HG03575 (cell line): Measurements from ENCODE around the gene DDX55.
"Not testable (repeated sequence)": the region's sequence is repeated elsewhere in the genome, so short reads cannot be mapped to it uniquely, and the experiment has no call there.

Experiments used
- ATAC-seq: cut with Tn5 transposase; IDR thresholded peaks from one replicate; pipeline ENCODE4 v1.9.1; 2021; ENCODE audit not compliant: unreplicated experiment, insufficient number of reproducible peaks, low FRiP score; ENCODE audit errors: extremely low read depth

Gene DDX55, protein sequence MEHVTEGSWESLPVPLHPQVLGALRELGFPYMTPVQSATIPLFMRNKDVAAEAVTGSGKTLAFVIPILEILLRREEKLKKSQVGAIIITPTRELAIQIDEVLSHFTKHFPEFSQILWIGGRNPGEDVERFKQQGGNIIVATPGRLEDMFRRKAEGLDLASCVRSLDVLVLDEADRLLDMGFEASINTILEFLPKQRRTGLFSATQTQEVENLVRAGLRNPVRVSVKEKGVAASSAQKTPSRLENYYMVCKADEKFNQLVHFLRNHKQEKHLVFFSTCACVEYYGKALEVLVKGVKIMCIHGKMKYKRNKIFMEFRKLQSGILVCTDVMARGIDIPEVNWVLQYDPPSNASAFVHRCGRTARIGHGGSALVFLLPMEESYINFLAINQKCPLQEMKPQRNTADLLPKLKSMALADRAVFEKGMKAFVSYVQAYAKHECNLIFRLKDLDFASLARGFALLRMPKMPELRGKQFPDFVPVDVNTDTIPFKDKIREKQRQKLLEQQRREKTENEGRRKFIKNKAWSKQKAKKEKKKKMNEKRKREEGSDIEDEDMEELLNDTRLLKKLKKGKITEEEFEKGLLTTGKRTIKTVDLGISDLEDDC

DNA sequence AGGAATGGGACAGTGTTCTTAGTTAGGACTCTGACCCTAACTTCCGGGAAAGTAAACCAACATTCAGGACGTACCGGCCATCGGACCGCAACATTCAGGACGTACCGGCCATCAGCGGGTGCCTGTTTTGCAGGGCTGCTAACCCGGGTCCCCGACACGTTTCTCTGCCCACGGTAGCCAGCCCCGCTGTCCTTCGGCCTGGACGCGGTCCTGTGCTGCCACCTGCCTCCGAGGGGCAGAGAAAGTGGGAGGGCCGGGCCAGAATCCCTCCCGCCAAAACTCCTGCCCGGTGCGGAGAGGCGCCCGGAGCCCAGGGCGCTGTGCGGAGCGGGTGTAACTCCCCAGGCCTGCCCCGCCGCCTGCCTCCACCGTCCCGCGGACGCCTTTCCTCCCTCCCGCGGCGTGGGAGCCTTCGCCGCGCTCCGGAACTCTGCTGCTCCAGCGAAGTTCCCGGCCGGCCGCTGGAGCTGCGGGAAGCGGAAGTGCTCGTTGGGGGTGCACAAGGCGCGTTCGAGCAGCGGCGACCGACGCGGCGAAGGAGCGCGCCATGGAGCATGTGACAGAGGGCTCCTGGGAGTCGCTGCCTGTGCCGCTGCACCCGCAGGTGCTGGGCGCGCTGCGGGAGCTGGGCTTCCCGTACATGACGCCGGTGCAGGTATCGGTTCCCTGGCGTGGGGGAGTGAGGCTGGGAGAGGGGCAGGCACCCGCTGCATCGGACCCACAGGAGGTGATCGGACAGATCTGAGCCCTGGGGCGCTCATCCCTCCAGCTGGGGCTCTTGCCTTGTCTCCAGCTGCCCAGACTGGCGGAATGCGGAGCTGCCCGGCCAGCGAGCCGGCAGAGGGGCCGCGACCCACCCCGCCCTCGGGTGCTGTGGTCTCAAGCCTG, at the start of gene DDX55:
Gene DDX55 (plus strand): TSS at position 498 of the 888 bp plus-strand sequence. CDS start 50 bp downstream, at position 548.
- ATAC-seq: no peak

DNA sequence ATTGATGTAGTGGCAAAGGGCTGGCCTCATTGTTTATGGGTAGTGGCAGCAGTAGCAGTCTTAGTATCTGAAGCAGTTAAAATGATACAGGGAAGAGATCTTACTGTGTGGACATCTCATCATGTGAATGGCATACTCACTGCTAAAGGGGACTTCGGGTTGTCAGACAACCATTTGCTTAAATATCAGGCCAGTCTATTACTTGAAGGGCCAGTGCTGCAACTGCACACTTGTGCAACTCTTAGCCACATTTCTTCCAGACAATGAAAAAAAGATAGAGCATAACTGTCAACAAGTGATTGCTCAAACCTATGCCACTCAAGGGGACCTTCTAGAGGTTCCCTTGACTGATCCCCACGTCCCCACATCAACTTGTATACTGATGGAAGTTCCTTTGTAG, 47.8 kb upstream of the DDX55 start:
- not testable (repeated sequence) for ATAC-seq

DNA sequence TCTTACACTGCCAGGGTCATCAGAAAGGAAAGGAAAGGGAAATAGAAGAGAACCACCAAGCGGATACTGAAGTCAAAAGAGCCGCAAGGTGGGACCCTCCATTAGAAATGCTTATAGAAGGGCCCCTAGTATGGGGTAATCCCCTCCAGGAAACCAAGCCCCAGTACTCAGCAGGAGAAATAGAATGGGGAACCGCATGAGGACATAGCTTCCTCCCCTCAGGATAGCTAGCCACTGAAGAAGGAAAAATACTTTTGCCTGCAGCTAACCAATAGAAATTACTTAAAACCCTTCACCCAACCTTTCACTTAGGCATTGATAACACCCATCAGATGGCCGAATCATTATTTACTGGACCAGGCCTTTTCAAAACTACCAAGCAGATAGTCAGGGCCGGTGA, 47.1 kb upstream of the DDX55 start:
- not testable (repeated sequence) for ATAC-seq

DNA sequence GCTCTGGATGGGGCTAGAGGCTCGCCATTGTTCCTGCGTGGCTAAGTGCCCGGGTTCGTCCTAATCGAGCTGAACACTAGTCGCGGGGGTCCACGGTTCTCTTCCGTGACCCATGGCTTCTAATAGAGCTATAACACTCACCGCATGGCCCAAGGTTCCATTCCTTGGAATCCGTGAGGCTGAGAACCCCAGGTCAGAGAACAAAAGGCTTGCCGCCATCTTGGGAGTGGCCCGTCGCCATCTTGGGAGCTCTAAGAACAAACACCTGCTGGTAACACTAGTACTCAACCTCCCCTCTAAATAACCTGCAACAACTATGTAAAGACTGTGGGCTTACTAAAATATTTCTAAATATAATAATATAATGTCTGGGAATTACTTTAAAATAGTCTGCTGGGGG, 43.4 kb upstream of the DDX55 start:
- not testable (repeated sequence) for ATAC-seq

DNA sequence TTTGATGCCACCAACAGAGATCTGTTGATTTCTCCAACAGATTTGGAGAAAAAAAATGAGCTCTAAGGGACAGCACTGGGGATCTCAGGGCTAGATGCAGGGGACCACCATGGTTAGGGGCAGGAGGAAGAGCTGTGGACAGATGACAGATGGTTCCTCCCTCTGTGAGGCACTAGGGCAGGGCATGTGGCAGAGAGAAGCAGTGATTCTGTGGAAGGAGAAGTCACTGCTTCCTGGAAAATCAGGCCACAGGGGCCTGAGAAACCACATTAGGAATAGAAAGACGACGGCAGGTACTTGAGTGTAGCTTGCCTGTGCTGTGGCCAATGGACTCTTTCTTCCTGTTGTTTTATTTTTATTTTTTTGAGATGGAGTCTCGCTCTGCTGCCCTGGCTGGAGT, 42.4 kb upstream of the DDX55 start:
- no peak for ATAC-seq

DNA sequence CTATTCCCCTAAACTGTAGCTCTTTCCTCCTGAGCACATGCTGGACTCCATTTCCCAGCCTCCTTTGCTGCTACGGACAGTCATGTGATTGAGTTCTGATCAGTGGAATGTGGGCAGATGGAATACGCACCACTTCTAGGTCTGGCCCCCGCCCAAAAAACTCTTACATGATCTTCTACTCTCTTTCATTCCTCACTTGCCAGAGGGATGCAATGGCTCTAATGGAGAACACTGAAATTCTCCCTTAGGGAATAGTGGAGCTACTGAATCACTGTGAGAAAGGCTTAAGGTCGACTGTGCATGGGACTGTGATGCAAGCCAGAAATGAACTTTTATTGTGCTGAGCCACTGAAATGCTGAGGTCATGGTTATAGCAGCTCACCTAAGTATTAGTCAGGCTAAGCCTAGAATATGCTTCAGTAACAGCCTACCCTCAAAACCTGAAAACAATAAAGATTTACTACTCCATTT, 30.5 kb upstream of the DDX55 start:
- no peak for ATAC-seq

DNA sequence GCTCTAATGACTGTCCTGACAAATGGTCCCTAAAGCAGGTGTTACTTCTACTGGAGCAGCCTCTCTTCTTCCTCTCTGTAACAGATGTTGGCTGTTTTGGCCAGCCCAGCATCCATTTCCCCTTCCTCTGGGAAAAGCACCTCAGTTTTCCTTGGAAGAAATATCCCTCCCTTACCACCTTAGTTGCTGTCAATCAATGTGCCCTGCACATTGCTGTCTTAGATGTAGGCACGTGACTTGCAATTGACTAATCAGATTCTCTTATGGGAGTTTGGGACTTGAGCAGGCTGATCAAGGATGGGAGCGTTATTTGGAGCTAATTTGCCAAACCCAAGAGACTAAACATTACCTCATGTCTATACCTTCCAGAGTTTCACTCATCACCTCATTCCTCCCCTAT, 29.5 kb upstream of the DDX55 start:
- no peak for ATAC-seq

DNA sequence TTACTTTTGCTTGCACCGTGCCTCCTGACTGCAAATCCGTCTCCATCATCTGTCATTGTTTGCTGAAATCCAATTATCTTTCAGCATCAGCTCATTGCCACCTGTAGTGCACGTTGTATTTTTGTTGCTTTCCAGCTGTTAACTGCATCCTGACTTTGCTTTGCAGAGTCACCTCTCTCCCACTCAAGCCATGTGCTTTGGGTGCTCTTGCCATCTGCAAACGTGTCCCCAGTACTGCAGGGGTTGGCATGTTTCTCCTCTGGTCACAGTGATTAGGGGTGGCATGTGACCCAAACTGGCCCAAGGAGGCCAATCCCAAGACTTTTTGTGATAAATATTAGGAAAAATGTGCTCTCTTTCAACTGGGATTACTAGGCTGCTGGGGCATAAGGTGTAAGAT, 28.0 kb upstream of the DDX55 start:
- ATAC-seq: no peak

DNA sequence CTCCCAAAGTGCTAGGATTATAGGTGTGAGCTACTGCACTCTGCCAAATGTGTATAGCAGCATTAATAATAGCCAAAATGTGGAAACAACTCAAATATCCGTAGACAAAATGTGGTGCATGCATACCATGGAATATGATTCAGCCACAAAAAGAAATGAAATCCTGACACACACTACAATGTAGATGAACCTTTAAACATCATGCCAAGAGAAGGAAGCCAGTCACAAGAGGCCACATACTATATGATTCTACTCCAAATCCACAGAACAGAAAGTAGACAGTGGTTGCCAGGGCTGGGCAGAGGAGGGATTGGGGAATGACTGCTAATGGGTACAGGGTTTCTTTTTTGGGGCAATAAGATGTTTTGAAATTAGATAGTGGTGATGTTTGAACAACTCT, 25.3 kb upstream of the DDX55 start:
- no peak for ATAC-seq

DNA sequence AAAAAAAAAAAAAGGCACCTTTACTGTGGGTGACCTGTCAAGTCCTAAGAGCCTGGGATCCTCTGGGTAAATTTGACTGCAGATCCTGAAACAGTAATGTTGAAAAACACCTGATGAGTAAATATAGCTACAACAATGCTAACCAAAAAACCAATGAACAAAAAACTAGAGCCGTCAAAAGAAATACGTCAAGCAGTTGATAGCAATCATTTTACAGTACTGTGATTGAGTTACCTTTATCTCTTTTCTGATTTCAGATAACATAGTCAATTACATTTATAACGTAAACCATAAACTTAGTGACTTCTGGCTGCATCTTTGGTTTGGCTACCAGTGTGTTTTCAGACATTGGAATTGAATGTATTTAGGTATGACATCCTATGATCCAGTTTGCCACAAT, 23.7 kb upstream of the DDX55 start:
- ATAC-seq: no peak

DNA sequence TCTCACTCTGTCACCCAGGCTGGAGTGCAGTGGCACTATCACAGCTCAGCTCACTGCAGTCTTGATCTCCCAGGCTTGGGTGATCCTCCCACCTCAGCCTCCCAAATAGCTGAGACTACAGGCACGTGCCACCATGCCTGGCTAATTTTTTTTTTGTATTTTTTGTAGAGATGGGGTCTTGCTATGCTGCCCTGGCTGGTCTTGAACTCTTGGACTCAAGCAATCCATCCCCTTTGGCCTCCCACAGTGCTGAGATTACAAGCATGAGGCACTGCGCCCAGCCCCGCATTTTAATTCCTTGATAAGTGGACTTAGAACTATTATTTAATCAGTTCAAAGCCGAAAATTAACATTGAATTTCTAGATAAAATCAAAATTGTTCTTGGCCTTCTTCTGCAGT, 23.1 kb upstream of the DDX55 start:
- not testable (repeated sequence) for ATAC-seq

DNA sequence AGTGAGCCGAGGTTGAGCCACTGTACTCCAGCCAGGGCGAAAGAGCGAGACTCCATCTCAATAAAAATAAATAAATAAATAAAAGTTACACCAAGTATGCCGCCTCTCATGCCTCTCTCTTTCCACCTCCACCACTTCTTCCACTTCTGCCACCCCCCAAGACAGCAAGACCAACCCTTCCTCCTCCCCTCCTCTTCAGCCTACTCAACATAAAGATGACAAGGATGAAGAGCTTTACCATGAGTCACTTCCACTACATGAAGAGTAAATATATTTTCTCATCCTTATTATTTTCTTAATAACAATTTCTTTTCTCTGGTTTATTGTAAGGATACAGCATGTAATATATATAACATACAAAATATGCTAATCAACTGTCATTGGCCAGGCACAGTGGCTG, 21.1 kb upstream of the DDX55 start:
- no peak for ATAC-seq

DNA sequence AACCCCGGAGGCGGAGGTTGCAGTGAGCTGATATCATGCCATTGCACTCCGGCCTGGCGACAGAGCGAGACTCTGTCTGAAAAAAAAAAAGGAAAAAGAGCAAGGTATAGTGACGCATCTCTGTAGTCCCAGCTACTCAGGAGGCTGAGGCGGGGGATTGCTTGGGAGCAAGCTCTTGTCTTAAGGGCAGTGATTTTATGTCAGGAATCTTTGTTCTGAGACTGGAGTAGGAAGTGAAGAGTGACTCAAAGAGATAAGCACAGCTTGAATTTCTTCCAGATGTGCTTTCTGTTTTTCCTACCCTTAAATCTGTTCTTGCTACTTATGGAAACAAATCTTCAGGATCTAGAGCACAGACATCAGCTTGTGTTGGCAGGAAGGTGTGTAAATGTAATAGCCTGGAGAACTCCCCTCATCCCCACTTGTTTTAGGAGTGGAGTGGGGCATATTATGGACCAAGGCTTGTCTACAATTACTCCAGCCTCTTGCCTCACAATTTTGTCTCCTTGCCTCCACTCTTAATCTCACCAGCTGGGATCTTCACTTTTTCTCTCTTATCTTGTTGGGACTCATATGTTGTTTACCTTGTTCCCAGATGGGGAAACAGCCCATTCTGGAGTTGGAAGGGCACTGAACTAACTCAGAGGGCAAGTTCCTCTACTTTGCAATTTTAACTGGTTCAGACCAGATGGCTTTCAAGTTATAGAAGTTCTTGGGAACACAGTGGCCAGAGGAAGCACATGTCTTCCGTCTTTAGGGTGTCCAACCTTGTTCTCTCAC, 10.0 kb upstream of the DDX55 start:
- ATAC-seq: no peak

DNA sequence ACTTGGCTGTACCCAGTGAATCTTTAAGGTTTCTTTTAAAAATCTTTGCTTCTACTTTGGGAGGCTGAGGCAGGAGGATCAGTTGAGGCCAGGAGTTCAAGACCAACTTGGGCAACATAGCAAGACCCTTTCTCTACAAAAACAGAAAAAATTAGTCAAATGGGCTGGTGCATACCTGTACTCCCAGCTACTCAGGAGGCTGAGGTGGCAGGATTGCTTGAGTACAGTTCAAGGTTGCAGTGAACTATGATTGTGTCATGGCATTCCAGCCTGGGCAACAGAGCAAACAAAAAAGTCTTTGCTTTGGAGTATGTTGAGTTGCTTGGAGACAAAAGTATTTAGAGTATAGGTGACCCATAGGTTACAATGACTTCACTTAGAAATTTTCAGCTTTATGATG, 6.2 kb upstream of the DDX55 start:
- no peak for ATAC-seq

DNA sequence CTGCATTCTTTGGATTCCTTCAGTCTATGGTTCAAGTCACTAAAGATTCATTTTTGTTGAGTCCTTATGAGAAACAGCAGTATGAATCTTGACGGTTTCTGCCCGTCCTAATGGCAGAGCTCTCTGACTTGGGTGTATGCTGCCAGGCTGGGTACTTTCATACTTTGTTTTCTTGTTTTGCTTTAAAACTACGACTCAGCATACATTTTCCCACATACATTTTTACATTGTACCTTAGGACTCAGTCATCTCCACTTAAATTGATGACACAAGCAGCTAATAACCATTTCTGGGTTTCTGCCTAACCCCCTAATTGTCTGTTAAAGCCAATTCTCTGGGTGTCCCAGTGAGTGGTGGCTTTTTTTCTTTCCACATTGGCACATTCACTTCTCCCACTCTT, 4.8 kb upstream of the DDX55 start:
- ATAC-seq: no peak

DNA sequence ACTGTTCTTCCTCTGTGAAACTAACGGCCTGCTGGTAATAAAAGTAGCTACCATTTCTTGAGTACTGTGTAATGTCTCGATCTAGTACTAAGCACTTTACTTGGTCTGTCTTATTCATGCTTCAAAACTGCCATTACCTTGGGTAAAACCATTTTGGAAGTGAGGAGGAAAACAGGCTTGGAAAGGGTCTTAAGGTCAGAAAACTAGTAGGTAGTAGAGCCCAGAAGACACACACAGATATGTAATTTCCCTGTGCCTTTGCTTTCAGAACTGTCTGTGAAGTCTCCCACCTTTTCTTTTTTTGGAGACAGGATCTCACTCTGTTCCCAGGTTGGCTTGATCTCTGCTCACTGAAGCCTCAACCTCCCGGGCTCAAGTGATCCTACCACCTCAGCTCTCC, 3.4 kb upstream of the DDX55 start:
- ATAC-seq: no peak

DNA sequence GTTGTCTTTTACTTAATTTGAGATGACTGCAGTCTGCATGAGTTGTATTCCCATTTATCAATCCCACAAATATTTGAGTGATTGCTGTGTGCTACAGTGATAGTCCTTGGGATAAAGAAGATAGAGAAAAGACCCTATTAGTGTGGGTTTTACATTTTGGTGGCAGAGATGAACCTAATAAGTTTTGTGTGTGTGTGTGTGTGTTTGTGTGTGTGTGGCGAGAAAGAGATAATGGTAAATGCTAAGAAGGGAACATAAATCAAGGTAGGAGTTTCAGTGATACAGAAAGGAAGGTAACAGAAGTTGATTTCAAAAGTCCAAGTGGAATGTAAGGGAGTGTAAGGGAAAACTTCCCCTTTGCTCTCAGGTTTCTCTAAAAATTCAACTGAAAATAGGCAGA, 2.6 kb upstream of the DDX55 start:
- ATAC-seq: no peak

DNA sequence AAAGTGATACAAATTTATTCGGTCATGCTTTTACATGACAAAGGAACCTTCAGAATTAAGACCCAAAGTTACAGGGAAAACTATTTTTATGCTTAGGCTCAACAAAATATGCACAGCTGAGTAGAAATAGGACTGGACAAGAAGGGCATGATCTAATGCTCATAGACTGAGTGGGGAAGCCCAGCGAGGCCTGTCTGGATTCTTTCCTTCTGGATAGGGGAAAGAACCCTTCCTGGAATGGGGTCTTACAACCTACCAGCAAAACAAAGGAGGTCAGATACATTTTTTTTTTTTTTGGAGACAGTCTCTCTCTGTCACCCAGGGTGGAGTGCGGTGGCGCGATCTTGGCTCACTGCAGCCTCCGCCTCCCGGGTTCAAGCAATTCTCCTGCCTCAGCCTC, 2.2 kb upstream of the DDX55 start:
- no peak for ATAC-seq

DNA sequence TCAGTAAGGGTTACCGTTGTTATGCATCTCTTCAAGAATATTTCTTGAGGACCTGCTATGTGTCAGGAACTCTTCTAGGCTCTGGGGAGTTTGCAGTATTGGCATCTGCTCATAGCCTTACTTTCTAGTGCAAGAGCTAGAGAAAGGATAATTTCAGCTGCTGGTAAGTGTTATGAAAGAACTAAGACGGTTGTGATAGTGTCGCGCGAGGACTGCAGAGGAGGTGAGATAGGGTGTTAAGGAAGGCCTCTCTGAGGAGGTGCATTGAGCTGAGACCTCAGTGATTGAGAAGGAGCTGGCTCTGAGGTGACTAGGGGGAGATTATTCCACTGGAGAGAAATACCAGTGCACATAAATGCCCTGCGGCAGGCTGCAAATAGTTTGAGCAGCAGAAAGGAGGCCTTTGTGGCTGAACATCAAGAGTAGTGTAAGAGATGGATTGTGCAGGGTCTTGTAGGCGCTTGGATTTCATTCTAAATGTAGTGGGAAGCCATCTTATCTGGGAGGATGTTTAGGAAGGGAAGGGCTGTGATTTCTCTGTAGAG, 824 bp downstream of the DDX55 start:
- ATAC-seq: no peak
